ENCODE results near the gene RIOK3.
"Not testable (repeated sequence)": the region's sequence is repeated elsewhere in the genome, so short reads cannot be mapped to it uniquely, and the experiment has no call there.

RIOK3 gene

GRCh38 chr18:23499291-23499781 is 46.2 kb downstream of the RIOK3 start:
- no peak for DNase-seq

- DNase-seq, result no peak
Measured at GRCh38 chr18:23501626-23502025, 48.5 kb downstream of the RIOK3 start.

GRCh38 chr18:23502516-23503037 is 49.5 kb downstream of the RIOK3 start:
- no peak for DNase-seq

- DNase-seq, result peak; percentile 94 to 97
Measured at GRCh38 chr18:23503038-23503962, 50.2 kb downstream of the RIOK3 start, which contains the start of gene RMC1. TSS of gene RMC1 (plus strand) at chr18:23503511. CDS start at chr18:23503619, 108 bp downstream.

GRCh38 chr18:23503963-23504344 is 50.9 kb downstream of the RIOK3 start:
- DNase-seq, result peak in 1 of 2 donors; percentile 16

GRCh38 chr18:23504720-23505119 is 51.6 kb downstream of the RIOK3 start:
- peak in 1 of 2 donors; percentile 50 for DNase-seq

- no peak for DNase-seq
Measured at GRCh38 chr18:23506393-23506792, 53.3 kb downstream of the RIOK3 start.

- not testable (repeated sequence) for DNase-seq
Measured at GRCh38 chr18:23510923-23511322, 57.8 kb downstream of the RIOK3 start.

- DNase-seq, result not testable (repeated sequence)
Measured at GRCh38 chr18:23512216-23512615, 59.1 kb downstream of the RIOK3 start.

GRCh38 chr18:23512641-23513040 is 59.6 kb downstream of the RIOK3 start:
- no peak for DNase-seq

GRCh38 chr18:23515911-23516546 is 62.9 kb downstream of the RIOK3 start:
- peak; percentile 77 to 84 for DNase-seq

- DNase-seq, result no peak
Measured at GRCh38 chr18:23519734-23520133, 66.6 kb downstream of the RIOK3 start.

- DNase-seq, result no peak
Measured at GRCh38 chr18:23521271-23521670, 68.2 kb downstream of the RIOK3 start.

GRCh38 chr18:23521907-23522306 is 68.8 kb downstream of the RIOK3 start:
- DNase-seq, result no peak

- DNase-seq, result peak in 1 of 2 donors; percentile 9
Measured at GRCh38 chr18:23523429-23524212, 70.5 kb downstream of the RIOK3 start.

- no peak for DNase-seq
Measured at GRCh38 chr18:23524213-23524707, 71.2 kb downstream of the RIOK3 start.

- no peak for DNase-seq
Measured at GRCh38 chr18:23526501-23527063, 73.5 kb downstream of the RIOK3 start.

GRCh38 chr18:23528580-23529472 is 75.7 kb downstream of the RIOK3 start:
- peak in 1 of 2 donors; percentile 40 for DNase-seq

GRCh38 chr18:23529604-23530003 is 76.5 kb downstream of the RIOK3 start:
- DNase-seq, result no peak

- no peak for DNase-seq
Measured at GRCh38 chr18:23530195-23530594, 77.1 kb downstream of the RIOK3 start.

- DNase-seq, result no peak
Measured at GRCh38 chr18:23531912-23532311, 78.8 kb downstream of the RIOK3 start.

Measured in CD4-positive, alpha-beta T cell treated with Interferon alpha-2 for 1 hour (primary cell).